BE2C (cell line): ENCODE measurements around the gene GLB1L2.

Source experiments
- DNase-seq: peaks from one replicate; pipeline ENCODE4 v3.0.0-alpha.2; 2020
- H3K27me3 ChIP-seq: fragments of 250-450 bp; sonication (Bioruptor Pico); 2 replicates; pipeline ENCODE4 v1.5.1; 2020; ENCODE audit warnings: mild to moderate bottlenecking
- H3K36me3 ChIP-seq: fragments of 250-450 bp; sonication (Bioruptor Pico); 2 replicates; pipeline ENCODE4 v1.5.1; 2020; ENCODE audit warnings: mild to moderate bottlenecking
- H3K4me1 ChIP-seq: fragments of 250-450 bp; sonication (Bioruptor Pico); 2 replicates; pipeline ENCODE4 v1.5.1; 2020
- H3K4me3 ChIP-seq: 2 replicates; pipeline ENCODE4 v1.5.1; 2011; ENCODE audit warnings: low read depth, low read length
- H3K9me3 ChIP-seq: fragments of 250-450 bp; sonication (Bioruptor Pico); 2 replicates; pipeline ENCODE4 v1.5.1; 2020
- TF ChIP-seq, protein P1 (sequence below): IDR thresholded peaks from 2 replicates; pipeline ENCODE4 v1.5.1; 2012; ENCODE audit warnings: mild to moderate bottlenecking, low read depth, low read length

Gene GLB1L2

DNA sequence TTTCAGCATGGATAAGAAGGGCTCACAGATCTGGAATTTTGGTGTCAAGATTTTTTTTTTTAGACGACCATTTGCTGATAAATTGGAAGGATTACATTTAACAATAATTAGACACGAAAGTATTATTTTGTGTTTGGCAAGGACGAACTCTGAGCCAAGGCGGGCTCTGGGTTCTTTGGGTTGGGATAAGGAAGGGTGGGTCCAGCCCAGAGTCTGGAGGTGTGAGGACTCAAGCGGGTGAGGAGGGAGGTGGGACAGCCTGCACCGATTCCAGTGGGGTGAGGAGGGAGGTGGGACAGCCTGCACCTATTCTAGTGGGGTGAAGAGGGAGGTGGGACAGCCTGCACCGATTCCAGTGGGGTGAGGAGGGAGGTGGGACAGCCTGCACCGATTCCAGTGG is 76.1 kb downstream of the GLB1L2 start:
- Histone ChIP-seq H3K4me3 (no peak overlapping the region), H3K9me3 (no peaks in the 10 kb centered on the region), H3K36me3 (no peaks in the 10 kb centered on the region), H3K4me1 (no peaks in the 10 kb centered on the region), H3K27me3 (peaks cover 34% of the 10 kb centered on the region)
- TF ChIP-seq, protein P1, sequence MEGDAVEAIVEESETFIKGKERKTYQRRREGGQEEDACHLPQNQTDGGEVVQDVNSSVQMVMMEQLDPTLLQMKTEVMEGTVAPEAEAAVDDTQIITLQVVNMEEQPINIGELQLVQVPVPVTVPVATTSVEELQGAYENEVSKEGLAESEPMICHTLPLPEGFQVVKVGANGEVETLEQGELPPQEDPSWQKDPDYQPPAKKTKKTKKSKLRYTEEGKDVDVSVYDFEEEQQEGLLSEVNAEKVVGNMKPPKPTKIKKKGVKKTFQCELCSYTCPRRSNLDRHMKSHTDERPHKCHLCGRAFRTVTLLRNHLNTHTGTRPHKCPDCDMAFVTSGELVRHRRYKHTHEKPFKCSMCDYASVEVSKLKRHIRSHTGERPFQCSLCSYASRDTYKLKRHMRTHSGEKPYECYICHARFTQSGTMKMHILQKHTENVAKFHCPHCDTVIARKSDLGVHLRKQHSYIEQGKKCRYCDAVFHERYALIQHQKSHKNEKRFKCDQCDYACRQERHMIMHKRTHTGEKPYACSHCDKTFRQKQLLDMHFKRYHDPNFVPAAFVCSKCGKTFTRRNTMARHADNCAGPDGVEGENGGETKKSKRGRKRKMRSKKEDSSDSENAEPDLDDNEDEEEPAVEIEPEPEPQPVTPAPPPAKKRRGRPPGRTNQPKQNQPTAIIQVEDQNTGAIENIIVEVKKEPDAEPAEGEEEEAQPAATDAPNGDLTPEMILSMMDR, result no peak
- no peak for DNase-seq

DNA sequence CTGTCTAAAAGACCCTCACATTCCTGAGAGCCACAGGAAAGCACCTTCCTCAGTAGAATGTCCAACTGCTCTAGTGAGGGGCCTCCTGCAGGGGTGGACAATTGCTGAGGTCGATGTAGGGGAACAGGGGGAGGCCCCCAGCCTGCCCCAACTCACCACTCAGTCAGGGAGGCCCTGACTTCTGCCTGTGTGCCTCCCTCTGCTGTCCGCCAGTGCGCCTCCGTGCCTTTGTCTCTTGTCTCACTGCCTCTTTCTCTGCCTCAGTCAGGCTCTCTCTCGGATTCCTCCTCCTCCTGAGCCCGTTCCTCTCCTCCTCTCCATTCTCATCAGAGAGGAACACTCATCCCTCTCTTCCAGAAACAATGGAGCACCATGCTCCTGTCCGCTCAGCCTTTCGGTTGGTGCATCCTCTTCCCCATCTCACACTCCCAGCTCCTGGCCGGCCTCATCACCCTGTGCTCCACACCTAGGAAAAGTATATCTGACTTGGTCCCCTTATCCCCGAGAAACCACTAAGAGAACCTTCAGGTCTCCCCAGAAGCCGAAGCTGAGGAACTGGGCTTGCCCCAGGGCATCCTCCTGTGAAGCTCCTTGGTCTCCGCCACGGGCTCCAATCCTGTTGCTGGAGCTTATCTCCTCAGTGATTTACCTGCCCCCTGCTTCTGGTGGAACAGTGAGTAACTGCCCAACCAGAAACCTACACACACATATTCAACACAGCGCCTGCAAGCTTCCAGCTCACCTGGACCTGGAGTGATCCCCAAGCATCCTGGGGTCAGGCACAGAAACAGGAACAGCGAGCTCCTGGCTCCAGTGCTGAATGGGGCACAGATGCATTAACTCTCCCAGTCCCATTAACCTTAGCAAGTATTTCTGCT is 78.0 kb downstream of the GLB1L2 start:
- Histone ChIP-seq H3K9me3 (no peaks in the 10 kb centered on the region), H3K4me1 (peaks cover 16% of the 10 kb centered on the region), H3K27me3 (peaks cover 38% of the 10 kb centered on the region), H3K36me3 (no peaks in the 10 kb centered on the region), H3K4me3 (no peak overlapping the region)
- DNase-seq, result no peak
- TF ChIP-seq, protein P1, result no peak

DNA sequence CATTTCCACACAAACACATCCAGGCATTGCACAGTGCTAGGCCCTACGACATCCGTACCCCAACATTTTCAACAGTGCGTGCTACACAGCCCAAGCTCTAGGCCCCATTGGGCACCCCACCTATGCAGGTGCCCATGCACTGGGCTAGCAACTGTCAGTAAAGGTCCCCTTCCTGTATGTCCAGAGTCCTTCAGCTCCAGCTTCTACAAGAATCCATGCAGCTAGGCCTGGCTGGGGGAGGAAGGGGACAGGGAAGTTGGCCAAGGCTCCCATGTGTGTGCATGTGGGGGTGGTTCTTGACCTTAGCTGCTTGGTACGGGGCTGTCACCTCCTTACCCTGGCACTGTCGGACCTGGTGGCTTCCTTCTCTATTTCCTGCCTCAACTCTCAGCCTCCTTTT is 79.0 kb downstream of the GLB1L2 start:
- Histone ChIP-seq H3K27me3 (peaks cover 38% of the 10 kb centered on the region), H3K4me3 (peak overlapping the region; percentile 62), H3K9me3 (no peaks in the 10 kb centered on the region), H3K4me1 (peaks cover 22% of the 10 kb centered on the region), H3K36me3 (no peaks in the 10 kb centered on the region)
- no peak for DNase-seq
- TF ChIP-seq, protein P1, result no peak

DNA sequence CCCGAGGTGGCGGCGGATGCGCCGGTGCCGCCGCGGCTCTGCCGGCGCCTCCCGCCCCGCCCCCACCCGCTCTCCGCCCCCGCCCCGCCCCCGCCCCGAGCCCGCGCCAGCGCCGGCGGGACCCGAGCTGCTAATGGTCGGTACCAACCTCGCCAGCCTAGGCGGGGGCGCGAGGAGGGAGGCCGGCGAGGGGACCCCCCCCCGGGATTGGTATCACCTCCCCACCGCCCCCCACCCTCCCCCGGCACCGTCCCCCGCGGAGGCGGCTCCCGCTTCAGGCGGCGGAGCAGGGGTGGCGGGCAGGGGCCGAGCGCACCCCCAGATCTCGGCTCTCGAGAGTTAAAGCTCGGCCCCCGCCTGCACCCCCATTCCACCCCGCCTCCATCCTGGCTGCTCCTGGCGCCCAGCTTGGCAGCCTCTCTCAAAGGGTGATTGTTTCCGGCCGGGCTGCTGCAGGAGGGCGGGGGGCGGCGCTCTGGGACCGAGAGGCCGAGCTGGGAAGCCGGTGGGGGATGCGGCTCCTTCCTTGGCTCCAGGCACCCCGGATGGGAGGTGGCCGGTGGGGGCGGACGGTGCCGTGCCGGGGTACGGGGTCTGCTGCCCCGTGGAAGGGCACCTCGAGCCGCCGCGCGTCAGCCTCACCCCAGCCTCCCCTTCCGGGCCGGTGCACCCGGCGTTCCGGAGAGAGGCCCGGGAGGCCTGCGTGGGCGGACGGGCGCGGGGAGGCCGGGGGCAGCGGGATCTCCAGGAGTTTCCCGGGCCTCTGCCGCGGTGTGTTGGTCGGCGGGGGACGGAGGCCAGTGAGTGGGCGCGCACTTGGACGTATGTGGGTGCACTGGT is 80.6 kb downstream of the GLB1L2 start, which contains the start of gene B3GAT1:
TSS of gene B3GAT1 (minus strand) at position 40 of the 840 bp plus-strand sequence. CDS start 24,583 bp downstream, outside the sequence.
- H3K27me3 ChIP-seq, result peaks cover 35% of the 10 kb centered on the region
- peak within 1 kb of the TSS; percentile 62 for H3K4me3 ChIP-seq
- peaks cover 30% of the 10 kb centered on the region for H3K4me1 ChIP-seq
- TF ChIP-seq, protein P1, result no peak
- no peaks in the 10 kb centered on the region for H3K9me3 ChIP-seq
- DNase-seq, result peak; percentile 57
- no peaks in the 10 kb centered on the region for H3K36me3 ChIP-seq

DNA sequence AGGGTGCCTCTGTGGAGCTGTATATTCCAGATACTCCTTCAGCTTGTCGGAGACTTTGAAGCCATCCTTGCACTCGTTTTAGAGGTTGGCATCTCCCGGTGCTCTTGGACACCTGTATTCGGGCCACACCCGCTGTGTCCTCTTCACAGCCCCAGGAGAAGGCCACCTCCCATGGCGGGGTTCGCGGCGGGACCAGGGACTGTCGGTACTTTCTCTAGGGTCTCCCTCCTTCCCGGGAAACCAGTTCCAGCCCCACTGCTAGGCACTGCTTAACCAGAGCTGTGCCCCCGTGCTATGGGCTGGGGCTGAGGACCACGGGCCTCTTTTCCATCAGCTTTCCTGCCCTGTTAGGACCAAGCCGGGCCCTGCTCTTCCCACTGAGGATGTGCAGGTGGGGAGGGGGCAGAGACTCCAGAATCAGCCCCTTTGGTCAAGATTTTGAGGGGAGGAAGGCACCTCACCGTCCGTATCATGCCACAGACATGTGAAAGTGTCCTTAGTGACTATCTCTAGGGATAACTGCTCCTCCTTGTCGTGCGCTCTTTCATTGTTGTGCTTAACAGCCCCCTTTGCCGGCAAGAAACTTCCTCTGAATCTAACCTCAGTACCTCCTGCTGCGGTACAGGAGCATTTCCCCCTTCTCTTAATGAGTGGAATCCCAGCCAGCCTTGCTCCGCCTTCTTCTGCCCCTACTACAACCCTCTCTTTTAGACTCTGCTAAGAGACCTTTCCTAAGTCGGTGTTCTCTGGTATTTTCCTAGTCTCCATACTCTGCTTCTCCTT is 81.4 kb downstream of the GLB1L2 start:
- DNase-seq, result no peak
- TF ChIP-seq, protein P1, result no peak
- Histone ChIP-seq H3K36me3 (no peaks in the 10 kb centered on the region), H3K4me1 (peaks cover 37% of the 10 kb centered on the region), H3K27me3 (peaks cover 34% of the 10 kb centered on the region), H3K9me3 (no peaks in the 10 kb centered on the region), H3K4me3 (peak overlapping the region; percentile 53)
